Activated CD8-positive, alpha-beta memory T cell treated with anti-CD3 and anti-CD28 coated beads, Interleukin-2, amount 50 U/mL, for 24 hours (primary cell): Measurements from ENCODE around the gene UNC5B.

ENCODE experiments used
- DNase-seq: peaks from one replicate; pipeline ENCODE4 v3.0.0-alpha.2; 2020; ENCODE audit errors: extremely low read depth

The UNC5B gene

DNA sequence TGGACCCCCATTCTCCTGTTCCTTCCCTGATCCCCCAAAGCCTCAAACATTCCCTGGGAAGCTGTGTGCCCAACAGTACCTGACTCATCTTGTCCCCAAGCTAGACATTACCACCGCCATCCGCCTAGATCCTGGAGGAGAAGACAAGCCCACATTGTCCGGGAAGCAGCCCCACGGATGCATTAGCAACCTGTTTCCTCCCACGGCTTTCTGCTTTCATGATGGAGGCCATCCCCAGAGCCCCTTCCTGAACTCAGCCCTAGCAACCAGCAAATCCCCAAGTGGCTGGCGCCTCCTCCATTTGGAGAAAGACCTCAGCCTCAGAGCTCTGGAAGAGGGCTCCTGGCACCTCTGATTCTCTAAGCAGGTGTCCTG is 104.4 kb downstream of the UNC5B start:
- DNase-seq = no peak

DNA sequence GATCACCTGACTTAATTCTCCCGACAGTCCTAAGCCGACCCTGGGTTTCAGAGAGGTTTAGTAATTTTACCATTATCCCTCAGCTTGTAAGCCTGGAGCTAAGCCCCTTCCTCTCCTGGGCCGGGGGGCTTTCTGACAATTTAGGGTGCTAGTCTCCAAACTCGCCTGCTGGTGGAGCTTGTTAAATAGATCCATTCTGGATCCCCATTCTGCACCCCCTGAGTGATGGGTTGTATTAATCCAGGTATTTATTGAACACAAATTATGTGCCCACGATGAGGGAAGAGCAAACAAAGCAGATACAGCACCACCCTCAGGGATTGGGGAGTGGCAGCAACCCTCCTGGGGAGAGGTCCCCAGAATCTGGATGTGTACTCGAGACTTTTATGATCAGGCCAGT is 105.4 kb downstream of the UNC5B start:
- DNase-seq = no peak

DNA sequence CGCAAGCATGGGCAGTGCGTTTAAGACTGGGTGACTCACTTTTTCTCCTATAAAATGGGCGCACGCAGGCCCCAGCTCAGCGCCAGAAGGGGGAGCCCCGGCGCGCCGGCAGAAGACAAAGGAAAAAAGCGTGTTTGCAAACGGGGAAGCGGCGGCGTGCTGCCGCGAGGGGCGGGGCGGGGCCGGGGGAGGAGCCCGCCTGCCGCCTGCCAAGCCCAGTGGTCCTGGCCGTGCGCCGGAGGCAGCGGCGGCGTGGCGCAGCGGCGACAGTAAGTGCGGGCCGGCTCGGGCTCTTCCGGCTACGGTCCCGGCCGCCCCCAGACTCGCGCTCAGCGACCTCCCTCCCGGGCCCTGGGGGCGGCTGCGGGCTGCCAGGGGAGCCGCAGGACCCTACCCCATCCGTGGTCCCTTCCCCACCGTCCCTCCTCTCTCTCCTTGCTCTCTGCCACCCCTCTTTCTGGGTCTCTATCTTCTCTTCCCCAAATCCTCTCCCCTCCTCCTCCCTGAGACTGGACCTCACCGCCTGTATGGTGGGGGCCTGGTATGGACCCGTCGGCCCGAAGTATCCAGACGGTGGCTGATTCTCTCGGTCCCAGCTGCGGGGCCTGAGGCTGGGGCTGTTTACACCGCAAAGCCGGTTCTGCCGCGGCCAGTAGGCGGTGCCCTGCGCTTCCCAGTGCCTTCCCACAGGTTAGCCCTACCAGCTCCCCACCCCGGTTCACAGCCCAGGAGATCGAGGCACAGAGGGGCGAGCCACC is 106.9 kb downstream of the UNC5B start, which contains the start of gene SLC29A3:
Gene SLC29A3 (plus strand): TSS at position 218 of the 758 bp plus-strand sequence. CDS start 51 bp downstream, at position 269.
- DNase-seq = peak; percentile 66

DNA sequence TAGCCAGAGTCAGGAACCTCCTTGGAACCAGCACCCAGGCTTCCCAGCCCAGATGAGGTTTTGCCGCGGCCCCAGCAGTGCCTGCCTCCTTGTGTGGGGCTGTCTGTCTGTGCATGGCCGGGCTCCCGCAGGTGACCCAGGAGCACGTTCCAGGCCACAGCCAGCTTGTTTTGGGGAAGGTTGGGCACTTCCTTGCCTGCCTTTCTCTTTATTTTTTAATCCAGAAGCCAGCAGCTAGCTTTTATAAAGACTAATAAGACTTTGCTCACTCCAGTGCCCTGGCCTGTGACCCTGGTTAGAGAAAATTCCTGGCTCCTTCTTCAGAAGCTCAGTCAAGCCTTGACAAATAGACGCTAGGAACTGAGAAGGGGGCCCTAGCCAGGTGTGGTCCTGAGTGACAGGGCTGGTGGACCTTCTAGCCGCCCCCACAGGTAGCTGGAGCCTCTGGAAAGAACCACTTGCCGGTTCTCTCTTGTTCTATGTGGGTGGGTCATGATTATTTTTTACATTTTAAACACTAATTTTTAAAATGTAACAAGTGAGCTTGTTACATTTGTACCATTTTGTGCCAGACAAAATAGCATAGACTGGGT is 107.5 kb downstream of the UNC5B start:
- DNase-seq = no peak

DNA sequence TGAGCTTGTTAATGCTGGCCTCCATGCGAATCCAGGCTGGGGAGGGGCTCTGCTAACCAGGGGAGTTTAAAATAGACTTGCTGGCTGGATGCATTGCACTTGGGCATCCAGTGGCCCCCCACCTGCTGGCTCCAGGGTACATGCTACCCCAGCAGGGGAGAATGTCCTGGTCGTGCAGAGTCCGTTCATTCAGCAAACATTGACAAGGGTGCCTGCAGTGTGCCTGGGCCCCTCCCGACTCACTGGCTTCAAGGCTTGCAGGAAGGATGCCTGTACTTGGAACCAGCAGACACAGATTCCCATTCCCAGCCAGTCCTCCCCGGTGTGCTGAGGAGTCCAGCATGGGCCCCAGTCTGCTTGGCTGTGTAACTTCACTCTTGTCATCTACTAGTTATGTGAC is 108.2 kb downstream of the UNC5B start:
- DNase-seq = no peak

DNA sequence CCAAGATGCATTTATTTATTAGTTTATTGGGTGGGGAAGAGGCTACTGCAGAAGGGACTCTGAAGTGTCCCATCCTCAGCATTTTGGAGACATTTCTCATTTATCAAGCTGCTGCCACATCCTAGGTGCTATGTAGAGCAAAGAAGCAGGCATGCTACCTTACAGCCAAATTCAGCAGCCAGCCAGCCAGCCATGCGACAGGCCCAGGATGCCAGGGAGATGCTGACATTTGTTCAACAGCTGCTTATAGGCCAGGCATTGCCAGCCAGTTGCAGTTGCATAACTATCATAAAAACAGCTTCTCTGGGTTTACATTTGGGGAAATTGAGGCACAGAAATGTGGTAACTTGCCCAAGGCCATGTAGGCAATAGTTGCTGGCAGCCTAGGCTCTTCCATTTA is 109.0 kb downstream of the UNC5B start:
- DNase-seq = no peak

DNA sequence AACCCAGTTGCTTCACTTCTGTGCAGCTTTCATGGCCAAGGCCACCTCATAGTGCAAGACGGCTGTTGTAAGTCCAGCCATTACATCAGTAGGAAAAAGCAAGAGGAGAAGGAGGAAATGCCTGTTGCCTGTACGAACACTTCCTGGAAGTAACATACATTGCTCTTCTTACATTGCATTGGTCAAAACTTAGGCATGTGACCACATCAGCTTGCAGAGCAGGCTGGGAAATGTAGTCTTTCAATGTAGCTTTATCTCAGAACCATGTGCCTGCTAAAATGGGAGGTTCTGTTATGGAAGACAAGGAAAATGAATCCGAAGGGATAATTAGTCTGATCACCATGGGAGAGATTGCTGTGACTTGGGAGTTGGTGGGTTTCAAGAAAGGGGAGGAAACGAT is 111.0 kb downstream of the UNC5B start:
- DNase-seq = no peak

DNA sequence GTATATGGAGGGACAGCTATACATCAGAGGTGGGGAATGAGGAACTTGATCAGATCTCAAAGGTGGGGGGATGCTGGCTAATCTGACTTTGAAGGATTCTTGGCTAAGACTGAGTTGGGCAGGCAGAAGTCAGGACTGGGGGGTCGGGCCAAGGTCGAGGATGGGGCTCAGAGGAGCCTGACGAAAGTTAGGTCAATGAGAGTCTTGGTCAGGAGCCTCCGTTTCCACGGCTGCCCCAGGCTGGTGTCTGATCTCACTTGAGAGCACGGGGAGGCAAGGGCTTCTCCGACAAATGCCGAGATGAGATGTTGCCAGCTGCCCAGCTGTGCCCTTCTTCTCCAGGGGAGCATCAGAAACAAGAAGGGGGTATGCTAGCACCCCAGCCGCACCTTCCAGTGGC is 112.4 kb downstream of the UNC5B start:
- no peak for DNase-seq

DNA sequence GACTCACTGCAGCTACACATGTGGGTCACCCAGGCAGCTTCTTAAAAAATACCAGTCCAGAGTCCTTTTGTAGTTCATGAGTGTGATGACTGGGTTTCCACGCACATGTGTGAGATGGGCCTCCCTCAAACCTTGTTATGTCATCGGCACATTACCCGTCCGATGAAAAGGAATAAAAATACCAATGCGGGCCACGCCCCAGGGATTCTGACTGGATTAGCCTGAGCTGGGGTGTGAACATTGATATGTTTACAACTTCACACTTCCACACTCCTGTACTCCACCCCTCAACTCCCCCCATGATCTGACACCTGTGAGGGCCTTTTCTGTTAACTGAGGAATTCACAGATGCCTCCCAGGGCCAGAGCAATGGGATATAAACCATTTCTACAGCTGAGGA is 112.9 kb downstream of the UNC5B start:
- DNase-seq = no peak

DNA sequence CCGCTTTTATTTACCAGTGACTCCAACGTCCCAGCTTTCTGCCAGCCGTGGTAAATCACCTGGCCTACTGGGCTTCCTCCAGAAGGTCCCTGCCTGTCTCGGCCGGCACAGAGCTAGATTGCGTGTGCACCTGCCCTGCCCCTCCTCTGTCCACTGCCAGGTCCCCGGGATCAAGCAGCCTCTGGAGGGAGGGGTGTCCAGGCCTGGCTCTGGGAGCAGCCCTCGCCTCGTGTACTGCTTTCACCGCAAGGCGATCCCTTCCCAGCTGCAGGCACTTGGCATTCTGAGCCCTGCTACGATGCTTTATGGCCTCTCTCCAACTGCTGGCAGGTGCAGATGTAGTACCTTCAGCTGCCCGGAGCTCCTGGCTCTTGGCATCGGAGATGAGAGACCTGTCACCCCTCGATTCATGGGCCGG is 114.1 kb downstream of the UNC5B start:
- DNase-seq = no peak

DNA sequence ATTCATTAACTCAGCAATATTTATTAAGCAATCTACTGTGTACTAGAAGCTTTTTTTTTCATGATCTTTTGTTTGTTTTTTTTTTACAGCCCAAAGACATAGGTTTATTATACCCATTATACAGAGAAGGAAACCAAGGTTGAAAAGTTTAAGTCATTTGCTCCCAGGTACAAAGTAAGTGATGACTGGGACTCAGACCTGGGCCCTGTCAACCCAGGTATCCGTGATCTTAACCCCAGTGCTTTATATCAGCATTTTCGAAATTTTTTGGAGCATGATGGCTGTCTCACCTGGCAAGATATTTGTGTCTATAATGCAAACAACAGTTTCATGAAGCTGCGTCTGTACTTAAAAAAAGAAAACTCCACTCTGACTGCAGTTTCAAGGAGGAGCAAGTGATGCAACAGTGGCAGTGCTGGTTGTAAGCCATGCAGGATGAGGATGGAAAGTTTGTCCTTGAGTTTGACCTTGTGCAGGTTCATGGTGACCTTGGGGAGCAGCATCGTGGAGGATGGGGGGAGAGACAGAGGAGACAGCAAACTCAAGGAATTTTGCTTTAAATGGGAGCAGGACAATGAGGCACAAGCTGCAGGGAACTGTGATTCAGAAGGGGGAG is 118.5 kb downstream of the UNC5B start:
- DNase-seq = no peak

DNA sequence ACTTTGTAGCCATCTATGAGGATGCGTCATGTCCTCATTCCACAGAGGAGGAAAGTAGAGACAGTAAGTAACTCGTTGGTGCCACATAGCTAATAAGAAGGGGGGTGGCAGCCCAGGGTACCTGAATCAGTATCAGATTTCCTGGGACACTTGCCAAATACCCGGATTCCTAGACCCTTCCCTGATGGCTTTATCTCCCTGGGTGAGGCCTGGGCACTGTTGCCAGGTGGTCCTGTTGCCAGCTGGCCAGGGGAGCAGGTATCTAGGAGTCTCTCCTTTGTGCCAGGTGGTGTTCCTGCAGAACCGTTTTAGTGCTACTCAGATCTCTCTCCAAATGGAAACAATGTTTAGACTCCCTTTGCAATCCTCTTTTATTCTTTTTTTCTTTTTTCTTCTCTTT is 119.4 kb downstream of the UNC5B start:
- no peak for DNase-seq

DNA sequence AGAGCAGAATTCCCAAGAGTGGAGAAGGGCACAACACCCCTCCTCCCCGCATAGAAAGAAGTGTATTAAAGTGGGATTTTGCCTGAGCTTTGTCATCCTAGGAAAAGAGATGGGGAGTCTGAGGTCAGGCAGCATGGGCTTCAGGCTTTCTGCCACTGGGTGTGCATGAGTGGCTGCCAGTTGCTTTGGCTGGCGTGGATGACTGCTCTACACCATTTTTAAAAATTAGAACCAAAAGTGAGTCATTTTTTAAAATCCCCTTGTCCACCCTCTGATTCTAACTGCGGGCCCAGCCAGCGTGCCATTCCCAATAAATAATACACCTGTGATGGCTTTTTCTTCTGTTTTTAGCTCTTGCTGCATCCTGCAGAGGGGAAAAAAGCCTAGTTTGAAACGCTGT is 120.1 kb downstream of the UNC5B start:
- DNase-seq = no peak

DNA sequence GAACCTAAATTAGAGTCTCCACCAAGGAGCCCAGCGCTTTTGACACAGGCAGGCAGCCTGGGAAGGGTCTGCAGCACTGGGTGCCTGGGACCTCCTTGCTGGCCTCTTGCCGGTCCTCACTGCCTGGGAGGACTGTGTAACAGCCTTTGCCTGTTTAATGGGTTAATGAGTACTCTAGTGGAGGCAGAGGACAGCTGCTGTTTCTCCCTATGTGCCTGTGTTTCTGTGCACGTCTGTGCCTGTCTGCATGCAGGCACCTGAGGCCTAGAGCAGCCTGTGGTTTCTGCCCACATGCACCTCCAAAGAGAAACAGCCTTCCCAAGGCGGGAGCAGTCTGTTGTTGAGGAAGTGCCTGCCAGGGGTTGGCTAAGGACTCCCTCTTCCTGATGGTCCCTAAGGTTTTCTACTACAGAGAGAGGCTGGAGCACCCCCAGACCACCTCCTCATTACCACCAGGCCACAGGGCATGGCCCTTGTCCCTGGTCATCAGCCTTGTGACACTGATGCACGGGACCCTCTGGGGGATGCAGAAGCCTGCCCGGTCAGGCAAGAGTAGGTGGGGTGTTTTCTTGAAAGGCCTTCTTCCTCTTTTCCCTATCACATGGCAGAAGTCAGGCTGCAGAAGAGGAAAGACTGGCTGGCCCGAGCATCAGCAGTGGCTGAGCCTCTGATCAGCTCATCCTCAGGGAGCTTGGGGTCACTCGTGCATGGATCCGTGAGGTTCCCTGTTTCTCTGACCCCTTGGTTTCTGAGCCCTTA is 120.9 kb downstream of the UNC5B start:
- no peak for DNase-seq

DNA sequence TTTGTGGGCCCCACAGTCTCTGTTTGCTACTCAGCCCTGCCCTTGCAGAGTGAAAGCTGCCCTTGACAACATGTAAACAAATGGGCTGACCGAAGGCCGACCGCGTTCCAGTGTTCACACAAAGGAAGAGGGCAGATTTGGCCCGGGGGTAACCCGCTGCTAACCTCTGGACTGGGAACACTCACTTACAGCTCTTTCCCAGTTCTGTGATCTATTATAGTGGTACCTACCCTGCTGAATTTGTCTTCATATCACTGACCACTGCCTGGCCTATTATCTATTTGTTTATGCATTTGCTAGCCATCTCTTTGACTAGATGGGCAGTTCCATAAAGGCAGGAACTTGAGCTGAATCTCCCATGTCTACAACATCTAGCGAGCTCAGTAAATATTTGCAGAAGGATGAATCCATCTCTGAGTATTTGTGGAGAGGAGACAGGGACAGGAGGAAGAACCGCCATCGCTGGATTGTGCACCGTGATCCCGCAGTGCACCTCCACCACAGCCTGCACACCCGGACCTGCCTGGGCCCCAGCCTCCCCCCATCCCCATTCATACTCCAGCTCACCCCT is 121.9 kb downstream of the UNC5B start:
- DNase-seq = no peak

DNA sequence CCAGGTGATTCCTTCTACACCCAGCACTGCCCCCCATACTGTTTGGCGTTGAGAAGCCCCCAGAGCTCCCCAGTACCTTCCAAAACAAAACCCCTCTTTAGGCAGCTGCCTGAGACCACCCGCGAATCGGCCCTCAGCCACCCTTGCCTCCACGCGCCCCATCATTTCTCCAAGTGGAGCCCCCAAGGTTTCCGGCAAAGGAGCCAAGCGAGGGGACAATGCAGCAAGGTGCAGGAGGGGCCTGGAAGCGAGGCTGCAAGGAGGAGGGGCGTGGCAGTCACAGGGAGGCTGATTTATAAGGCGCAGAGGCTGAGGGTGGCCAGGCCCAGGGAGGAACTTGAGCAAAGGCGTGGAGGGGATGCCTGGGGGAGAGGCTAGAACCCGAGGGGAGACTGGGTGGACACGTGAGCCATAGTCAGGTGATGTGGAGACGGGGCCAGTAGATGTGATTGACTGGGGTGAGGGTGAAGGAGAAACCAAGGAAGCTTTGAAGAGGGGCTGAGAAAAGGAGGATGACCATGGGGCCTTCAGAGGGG is 122.9 kb downstream of the UNC5B start:
- no peak for DNase-seq

DNA sequence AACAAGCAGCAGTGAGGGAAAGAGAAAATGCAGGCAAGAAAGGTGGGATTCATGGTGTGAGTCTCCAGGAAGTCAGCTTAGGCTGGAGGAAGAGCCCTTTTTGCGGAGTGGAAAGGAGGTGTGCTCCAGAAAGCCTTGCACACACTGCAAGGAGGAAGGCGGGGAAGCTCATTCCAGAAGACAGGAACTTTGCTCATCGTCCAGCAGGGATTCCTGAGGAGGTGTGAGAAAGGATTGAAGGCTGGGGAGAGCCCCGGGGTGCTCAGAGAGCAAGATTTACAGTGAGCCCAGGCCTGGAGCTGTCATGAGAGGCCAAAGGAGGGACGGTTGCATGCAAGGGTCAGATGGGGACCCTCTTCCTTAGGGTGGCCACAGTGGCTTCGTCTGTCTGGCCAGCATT is 124.3 kb downstream of the UNC5B start:
- DNase-seq = no peak

DNA sequence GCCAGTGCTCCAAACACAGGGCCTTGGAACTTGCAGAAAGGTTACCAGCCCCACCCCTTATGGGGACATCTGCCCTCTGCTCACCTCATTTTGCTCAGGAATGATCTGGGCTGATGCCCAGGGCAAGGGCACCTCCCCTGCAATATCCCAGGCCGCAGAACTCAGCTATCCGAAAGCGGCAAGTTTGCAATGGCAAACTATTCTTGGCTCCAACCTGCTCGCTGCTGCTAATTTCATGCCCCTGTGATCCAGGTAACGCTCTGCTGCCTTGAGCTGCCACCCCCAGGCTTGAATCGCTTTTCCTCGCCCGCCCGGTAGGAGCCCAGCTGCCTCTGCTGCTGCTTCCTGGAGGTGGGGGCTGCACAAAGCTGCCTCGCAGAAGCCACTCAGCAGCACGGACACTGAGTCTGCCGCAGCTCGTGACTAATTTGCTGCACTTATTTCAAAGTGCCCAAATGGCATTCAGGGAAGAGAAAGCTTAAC is 124.9 kb downstream of the UNC5B start:
- DNase-seq = no peak

DNA sequence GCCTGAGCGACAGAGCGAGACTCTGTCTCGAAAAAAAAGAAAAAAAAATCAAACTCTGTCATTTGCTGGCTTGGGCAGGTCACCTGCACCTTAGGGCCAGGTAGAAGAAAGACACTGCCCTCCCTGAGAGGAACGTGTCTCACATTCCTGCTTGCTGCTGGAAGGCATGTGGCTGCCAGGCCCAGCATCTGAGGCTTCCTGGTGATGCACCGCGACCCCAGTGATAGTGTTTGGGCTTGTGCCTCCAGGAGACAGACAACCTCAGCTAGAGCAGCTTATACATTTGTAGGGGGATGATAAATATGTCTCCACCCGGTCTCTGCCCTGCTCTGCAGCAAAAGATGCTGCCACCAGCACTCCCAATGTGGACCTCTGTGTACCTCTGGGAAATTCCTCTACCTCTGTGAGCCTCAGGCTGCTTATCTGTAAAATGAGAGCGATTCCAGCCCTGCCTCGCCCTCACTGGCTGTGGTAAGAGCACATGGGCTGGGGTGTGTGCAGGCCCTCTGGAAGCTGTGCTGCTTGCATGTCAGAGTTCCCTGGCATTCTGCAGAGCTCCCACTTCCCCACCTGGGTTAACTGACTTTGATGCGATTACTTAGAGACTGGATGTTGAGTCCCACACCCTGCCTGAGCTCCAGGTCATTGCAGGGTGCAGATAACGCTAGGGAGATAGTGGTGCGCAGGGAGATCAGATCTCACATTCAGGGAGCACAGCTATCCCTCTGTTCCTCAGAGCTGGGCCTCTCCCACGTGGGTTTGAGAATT is 126.5 kb downstream of the UNC5B start:
- no peak for DNase-seq

DNA sequence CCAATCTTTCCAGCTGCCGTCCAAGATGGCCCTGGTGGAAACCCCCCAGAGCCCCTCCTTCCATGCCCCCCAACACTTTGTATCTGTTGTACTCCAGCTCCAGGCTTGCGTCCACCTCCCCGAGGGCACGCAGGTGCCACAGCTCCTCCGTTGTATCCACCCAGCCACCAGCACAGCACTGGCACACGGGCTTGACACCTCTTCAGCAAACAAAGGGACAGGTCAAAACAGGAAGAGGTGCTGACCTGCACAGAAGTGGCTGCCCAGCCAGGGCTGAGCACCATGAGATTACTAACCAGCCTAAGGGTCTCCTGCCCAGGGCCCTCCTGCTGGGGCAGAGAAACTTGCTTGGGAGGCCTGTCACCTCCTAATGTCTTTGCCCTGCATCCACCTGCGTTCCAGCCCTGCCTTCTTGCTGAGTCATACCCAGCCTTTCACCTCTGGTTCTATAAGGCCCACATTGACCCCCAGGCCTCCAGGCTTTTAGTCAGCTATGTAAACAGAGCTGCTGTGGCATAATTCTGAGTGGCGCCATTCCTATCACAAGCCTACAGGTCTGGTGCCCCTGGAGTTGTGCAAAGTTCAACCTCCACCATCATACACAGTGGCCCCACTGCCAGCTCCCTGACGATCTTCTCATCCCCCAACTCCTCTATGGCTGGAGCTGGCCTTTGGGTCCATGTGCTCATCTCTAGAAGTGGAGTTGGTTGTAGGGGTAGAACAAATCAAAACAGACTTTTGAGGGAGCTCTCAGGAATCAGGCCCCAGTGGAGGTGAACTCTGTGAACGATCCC is 127.6 kb downstream of the UNC5B start:
- no peak for DNase-seq
